Activated naive CD8-positive, alpha-beta T cell treated with anti-CD3 and anti-CD28 coated beads, Interleukin-2, amount 50 U/mL, for 16 hours (primary cell): ENCODE results near the gene ZNF511.

Experiments used
- DNase-seq: peaks from one replicate; pipeline ENCODE4 v3.0.0-alpha.2; 2020; ENCODE audit warnings: low read depth, low spot score

The ZNF511 gene

DNA sequence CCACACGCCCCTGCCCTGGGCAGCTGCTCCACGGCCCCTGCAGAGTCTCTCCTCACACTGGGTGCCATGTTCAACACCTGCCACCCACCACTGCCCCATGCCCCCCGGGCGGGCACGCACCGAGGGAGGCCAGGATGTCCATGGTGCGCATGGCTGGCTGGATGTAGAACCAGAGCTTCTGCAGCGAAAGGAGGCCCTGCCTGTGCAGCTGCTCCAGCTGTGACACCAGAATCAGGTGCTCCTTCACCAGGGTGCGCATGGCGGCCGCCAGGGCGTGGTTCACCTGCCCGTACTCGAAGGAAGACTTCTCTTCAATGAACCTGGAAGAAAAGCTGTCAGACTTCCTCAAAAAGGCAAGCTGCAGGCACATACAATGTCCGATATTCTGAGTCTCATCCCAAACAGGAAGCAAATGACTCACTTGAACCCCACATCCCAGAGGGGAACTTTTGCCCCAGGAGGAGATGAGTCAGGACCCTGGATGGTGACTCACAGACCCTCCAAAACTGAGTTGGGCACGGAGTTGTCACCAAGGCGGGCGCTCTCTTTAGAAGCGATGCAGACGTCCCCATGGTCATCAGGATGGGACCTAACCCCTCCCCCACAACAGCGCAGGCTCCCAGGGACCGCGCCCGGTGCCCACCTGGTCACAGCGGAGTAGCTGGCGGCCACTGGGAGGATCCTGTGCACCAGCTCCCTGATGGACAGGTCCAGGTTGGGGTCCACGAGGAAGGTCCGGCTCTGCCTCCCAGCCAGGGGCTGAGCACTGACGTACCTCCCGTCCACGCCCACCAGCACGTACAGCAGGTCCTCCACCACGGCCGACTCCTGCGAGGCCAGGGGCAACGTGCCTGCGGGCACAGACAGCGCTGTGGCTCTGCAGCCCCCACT lies 15.6 kb upstream of the ZNF511 start:
- DNase-seq: no peak

DNA sequence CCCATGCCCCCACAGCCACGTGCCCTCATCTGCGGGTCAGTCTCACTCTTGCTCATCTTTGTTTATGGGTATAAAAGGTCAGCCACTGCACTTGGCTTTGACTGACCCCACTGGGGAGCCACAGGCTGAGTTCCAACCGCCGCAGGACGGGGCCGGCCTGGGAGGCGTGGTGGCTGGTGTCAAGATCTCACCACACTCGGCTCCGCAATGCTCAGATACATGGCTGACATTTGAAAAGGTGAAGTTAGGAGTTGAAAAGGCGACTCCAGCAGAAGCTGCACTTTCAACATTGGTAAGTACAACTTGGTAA lies 14.9 kb upstream of the ZNF511 start:
- no peak for DNase-seq

GRCh38 chr10:133294189-133294588 lies 14.5 kb upstream of the ZNF511 start:
- DNase-seq: no peak

- no peak for DNase-seq
Measured at GRCh38 chr10:133295426-133296320, 13.0 kb upstream of the ZNF511 start.

DNA sequence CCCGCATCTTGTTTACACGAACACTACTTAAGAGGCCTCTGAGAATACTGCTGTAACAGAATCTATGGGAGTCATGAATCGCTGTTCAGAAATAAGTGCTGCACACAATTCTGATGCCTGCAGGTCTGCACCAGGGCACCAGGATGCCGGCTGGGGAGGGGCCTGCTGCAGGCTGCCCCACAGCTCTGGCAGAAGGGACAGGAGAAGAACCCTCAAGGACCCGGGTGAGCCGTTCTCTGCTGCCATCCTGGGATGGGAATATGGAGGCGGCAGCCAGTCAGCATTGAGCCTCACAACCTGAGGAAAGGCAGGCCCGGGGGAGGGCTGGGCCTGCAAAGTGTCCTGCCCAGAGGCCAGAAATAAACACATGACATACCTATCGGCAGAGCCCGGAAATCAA lies 11.2 kb upstream of the ZNF511 start:
- DNase-seq: no peak

GRCh38 chr10:133298466-133298865 lies 10.2 kb upstream of the ZNF511 start:
- no peak for DNase-seq

DNA sequence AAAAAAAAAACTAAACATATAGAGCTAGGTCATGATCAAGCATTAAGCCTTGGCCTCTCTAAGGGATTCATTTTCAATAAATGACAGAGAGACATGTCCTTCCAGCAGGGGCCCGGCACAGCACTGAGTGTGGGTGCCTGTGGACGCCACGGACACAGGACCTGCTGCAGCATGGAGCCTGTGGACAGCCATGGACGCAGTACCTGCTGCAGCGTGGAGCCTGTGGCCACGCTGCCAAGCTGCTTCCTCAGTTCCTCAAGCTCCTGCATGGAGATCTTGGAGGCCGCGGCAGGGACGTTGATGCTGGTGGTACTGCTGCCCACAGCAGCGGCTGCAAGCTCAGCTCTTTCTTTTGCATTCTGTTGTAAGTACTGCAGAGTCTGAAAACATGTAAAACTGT lies 9.5 kb upstream of the ZNF511 start:
- DNase-seq: no peak

GRCh38 chr10:133299738-133300137 lies 9.0 kb upstream of the ZNF511 start:
- DNase-seq: no peak

GRCh38 chr10:133302230-133302629 lies 6.5 kb upstream of the ZNF511 start:
- DNase-seq: no peak

- DNase-seq: no peak
Measured at GRCh38 chr10:133303206-133303605, 5.5 kb upstream of the ZNF511 start.

- DNase-seq: no peak
Measured at GRCh38 chr10:133306097-133306476, 2.6 kb upstream of the ZNF511 start.

DNA sequence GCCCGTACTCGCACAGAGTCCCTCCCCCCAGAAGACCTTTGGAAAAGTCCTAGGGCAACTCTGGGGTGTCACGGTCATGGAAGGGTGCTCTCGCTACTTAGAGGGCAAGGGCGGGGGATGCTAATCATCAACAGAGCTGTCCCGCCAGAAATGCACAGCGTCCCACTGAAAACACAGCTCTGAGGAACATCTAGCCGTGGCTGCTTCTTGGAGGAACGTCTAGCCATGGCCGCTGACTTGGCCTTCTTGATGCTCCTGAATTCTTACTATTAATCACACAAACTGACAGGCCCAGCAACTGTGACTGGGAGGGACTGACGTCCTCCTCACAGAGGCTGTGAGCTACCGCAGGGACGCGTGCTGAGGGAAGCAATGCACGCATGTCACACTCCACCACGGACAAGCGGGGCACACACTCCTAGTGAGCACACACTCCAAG lies 1.8 kb upstream of the ZNF511 start:
- DNase-seq: no peak

GRCh38 chr10:133307776-133308420 lies 816 bp upstream of the ZNF511 start:
- peak; percentile 66 for DNase-seq

- peak; percentile 83 for DNase-seq
Measured at GRCh38 chr10:133309100-133309719, 496 bp downstream of the ZNF511 start.

GRCh38 chr10:133309720-133310398 lies 1.1 kb downstream of the ZNF511 start:
- DNase-seq: no peak

DNA sequence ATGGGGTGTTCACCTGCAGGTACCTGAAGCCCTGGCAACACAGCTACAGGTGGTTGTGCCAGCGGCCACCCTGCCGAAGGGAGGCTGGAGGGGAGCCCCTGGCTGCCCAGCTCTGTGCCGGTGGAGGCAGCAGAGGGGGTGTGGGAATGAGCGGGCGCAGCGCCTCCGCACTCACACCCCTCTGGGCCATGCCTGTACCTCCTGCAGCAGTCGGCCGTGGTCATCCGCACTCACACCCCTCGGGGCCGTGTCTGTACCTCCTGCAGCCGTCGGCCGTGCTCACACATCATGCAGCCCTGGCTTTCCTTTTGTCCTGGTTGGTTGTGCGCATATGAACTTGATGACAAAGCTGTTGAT lies 1.7 kb downstream of the ZNF511 start:
- DNase-seq: no peak

DNA sequence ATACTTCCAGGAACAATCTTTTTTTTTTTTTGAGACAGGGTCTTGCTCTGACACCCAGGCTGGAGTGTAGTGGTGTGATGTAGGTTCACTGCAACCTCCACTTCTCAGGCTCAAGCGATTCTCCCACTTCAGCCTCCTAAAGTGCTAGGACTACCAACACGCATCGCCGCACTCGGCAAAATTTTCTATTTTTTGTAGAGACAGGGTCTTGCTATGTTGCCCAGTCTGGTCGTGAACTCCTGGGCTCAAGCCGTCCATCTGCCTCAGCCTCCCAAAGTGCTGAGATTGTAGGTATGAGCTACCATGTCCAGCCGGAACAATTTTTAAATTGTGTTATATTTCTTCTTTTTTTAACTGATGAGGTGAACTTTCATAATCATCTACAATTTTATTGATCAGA lies 2.1 kb downstream of the ZNF511 start:
- DNase-seq: no peak

DNA sequence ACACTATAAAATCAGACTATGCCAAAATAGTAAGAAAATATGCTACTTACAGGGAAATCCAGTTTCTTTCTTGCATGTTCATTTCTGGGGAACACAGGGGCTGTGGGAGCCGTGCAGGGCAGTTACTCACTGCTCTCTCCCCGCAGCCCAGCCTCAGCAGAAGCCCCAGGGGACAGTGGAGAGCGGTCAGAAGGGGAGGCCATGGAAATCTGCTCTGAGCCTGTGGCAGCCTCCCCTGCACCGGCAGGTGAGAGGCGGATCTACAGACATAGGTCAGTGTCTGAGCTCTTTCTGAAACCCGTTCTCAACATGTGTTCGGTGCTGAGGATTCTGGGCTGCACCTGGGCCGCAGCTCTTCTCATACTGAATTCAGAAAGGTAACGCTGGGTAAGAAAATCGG lies 2.9 kb downstream of the ZNF511 start:
- no peak for DNase-seq

- DNase-seq: no peak
Measured at GRCh38 chr10:133312016-133312768, 3.5 kb downstream of the ZNF511 start.

- DNase-seq: no peak
Measured at GRCh38 chr10:133312769-133313145, 4.0 kb downstream of the ZNF511 start.

DNA sequence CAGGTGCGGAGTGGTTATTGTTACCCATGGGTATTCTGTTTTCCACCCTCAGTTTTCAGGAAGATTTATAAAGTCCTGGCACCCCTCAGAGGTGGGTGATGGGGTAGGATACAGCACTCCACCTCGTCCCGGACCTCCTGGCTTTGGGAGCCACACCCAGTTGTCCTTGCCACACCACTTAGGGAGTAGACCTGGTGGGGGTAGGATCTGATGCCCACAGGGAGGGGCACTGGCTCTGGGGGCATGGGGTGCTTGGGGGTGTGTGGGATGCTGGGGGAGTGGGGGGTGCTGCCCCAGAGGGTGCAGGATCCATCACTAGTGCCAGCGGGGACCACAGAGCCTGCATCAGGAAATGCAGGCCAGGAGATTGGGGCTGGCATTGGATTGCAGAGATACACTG lies 4.5 kb downstream of the ZNF511 start:
- DNase-seq: no peak
